ENCODE measurements around the gene SF3A1.

DNA sequence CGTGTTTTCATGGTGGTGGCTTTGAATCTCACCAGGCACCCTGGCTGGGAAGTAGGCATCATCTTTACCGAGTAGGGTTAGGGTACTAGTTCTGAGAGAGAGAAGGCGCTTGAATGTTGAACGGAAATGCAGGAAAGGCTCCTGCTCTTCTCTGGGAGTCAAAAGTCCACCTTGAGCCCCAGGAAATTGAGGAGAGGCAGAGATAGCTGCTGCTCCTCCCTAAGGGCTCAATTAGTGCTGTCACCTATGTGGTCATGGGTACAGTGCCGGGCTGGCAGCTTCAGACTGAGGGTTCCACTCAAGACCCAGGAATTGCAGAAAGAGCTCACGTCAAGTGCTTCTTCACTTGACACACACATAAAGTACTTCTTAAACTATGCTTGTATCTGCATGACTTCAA, 1.8 kb upstream of the SF3A1 start:
- TF ChIP-seq, protein P1, sequence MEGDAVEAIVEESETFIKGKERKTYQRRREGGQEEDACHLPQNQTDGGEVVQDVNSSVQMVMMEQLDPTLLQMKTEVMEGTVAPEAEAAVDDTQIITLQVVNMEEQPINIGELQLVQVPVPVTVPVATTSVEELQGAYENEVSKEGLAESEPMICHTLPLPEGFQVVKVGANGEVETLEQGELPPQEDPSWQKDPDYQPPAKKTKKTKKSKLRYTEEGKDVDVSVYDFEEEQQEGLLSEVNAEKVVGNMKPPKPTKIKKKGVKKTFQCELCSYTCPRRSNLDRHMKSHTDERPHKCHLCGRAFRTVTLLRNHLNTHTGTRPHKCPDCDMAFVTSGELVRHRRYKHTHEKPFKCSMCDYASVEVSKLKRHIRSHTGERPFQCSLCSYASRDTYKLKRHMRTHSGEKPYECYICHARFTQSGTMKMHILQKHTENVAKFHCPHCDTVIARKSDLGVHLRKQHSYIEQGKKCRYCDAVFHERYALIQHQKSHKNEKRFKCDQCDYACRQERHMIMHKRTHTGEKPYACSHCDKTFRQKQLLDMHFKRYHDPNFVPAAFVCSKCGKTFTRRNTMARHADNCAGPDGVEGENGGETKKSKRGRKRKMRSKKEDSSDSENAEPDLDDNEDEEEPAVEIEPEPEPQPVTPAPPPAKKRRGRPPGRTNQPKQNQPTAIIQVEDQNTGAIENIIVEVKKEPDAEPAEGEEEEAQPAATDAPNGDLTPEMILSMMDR (IDR thresholded peaks at IDR 0.05): no peak
- TF ChIP-seq POLR2A (IDR thresholded peaks at IDR 0.05): no peak

Data from heart left ventricle (tissue), 13 donors.